Spleen (tissue), 11 donors: ENCODE measurements around the gene ADGRL3. TPM values are rescaled to one million over a fixed set of nuclear protein-coding genes. Genes with fewer than 3 reads are reported as not detected.

Experiments used
- DNase-seq: peaks from one replicate; pipeline ENCODE4 v3.0.0-alpha.2; 2020
- H3K27ac ChIP-seq, 8 donors: fragments of 200-600 bp; sonication (generic) in 7 of 8; 1 replicate in 4 of 8; 2 replicates in 4 of 8; pipeline versions ENCODE4 v1.5.0 to v1.8.0; 2016 to 2021; ENCODE audit warnings: inconsistent platforms in 4 of 8, mild to moderate bottlenecking in 4 of 8, moderate library complexity in 1 of 8
- H3K27me3 ChIP-seq, 7 donors: fragments of 200-600 bp; sonication (generic) in 6 of 7; replicated peaks in 1 of 7; 1 replicate in 4 of 7; 2 replicates in 3 of 7; pipeline versions ENCODE4 v1.5.0 to v1.8.0; 2016 to 2021; ENCODE audit warnings: inconsistent platforms in 3 of 7, mild to moderate bottlenecking in 1 of 7
- H3K36me3 ChIP-seq, 6 donors: fragments of 200-600 bp; sonication (generic) in 5 of 6; 1 replicate in 4 of 6; 2 replicates in 2 of 6; pipeline versions ENCODE4 v1.5.0 to v1.8.0; 2016 to 2021; ENCODE audit warnings: inconsistent platforms in 2 of 6
- H3K4me1 ChIP-seq, 6 donors: fragments of 200-600 bp; sonication (generic) in 5 of 6; 1 replicate in 3 of 6; 2 replicates in 3 of 6; pipeline versions ENCODE4 v1.5.0 to v1.8.0; 2016 to 2021; ENCODE audit warnings: inconsistent platforms in 3 of 6
- H3K4me3 ChIP-seq, 8 donors: fragments of 200-600 bp; sonication (generic) in 7 of 8; 1 replicate in 4 of 8; 2 replicates in 4 of 8; pipeline versions ENCODE4 v1.5.0 to v1.8.0; 2016 to 2021; ENCODE audit warnings: inconsistent platforms in 4 of 8, mild to moderate bottlenecking in 4 of 8, moderate library complexity in 2 of 8
- H3K9me3 ChIP-seq, 8 donors: fragments of 200-600 bp; sonication (generic) in 7 of 8; 1 replicate in 4 of 8; 2 replicates in 4 of 8; pipeline versions ENCODE4 v1.5.0 to v1.8.0; 2016 to 2021; ENCODE audit warnings: inconsistent platforms in 4 of 8
- CTCF ChIP-seq, 11 experiments: fragments of 200-600 bp in 7 of 11; fragments of 450-650 bp in 4 of 11; sonication (generic) in 4 of 11; IDR thresholded peaks in 8 of 11; conservative IDR thresholded peaks in 3 of 11; 1 replicate in 7 of 11; 2 replicates in 4 of 11; pipeline versions ENCODE4 v1.4.0 to v1.8.0; 2016 to 2021; ENCODE audit warnings: antibody characterized with exemption in 11 of 11, inconsistent platforms in 4 of 11, mild to moderate bottlenecking in 1 of 11
- POLR2A ChIP-seq, 3 donors: fragments of 450-650 bp; IDR thresholded peaks; one replicate each; pipeline ENCODE4 v1.5.1; 2017; ENCODE audit warnings: antibody characterized with exemption in 3 of 3, mild to moderate bottlenecking in 1 of 3
- POLR2AphosphoS5 ChIP-seq, 3 donors: sonication (generic); formaldehyde crosslinking; IDR thresholded peaks; one replicate each; pipeline ENCODE4 v1.5.1; 2017; ENCODE audit warnings: antibody characterized with exemption in 3 of 3
- WGBS, 5 donors: extraction: QIAGEN DNeasy Blood & Tissue Kit in 3 of 5; methylation state at CpG; one replicate each; pipeline versions ENCODE4 v1.1.5 to v1.1.7; 2013 to 2018; 5-methylcytosine and 5-hydroxymethylcytosine counted together
- intact Hi-C: fragments of 100-400 bp; cut with DNase I; formaldehyde crosslinking; loops from one replicate; pipeline ENCODE4 v1.15.0; 2023; ENCODE audit warnings: low total_unique reads
- polyA plus RNA-seq, 3 donors: library from polyadenylated mRNA; stranded (reverse); fragments of 200-250 nt; gene quantifications; one replicate each; pipeline ENCODE4 v1.2.1, GENCODE V29; 2013
- total RNA-seq, 7 donors: library from RNA; depleted of rRNA in 3 of 7; stranded (reverse); fragments of >200 nt in 3 of 7; fragmentation: NEBNext Ultra II Directional in 4 of 7; extraction: Animal tissue kit (Norgen Biotek cat#: 25700) in 4 of 7; gene quantifications; one replicate each; pipeline versions ENCODE4 v1.1.0 to v1.2.1, GENCODE V29; 2016 to 2021
- donor health status: healthy with polysubstance abuse.
- donor health status: DM: no; HTN: no; CAD: no; lungs with moderate emphysema.
- donor health status: DM: no; HTN: no; CAD: no.
- donor health status: Bipolar disorder and iron deficiency.
- donor health status: healthy.
- donor health status: DM: no; HTN: no; CAD: no.
- donor health status: DM: yes; HTN: yes; CAD: no.

The ADGRL3 gene
- total and polyA plus RNA-seq, 10 donors, result 0.09 to 0.92 (median 0.46) TPM; not detected in 1

GRCh38 chr4:61493470-61493869 lies 293.3 kb downstream of the ADGRL3 start:
- TF ChIP-seq POLR2AphosphoS5 (IDR thresholded peaks at IDR 0.05) (no peak), POLR2A (IDR thresholded peaks at IDR 0.05) (no peak), CTCF (IDR thresholded peaks at IDR 0.05 in 8 of 11, conservative IDR thresholded peaks at IDR 0.05 in 3 of 11) (no peak)
- 74 to 94% (median 89%) methylated on average over 6 of the region's 6 CpGs for WGBS, 5 donors
- Histone ChIP-seq H3K9me3 (peaks cover 0 to 5% (median 0%) of the 10 kb centered on the region in 8 donors), H3K4me3 (no peak overlapping the region), H3K27ac (no peak overlapping the region), H3K27me3 (no peaks in the 10 kb centered on the region), H3K4me1 (no peaks in the 10 kb centered on the region), H3K36me3 (no peaks in the 10 kb centered on the region)
- no peak for DNase-seq
- intact Hi-C loops, result no loop called here

- TF ChIP-seq POLR2AphosphoS5 (IDR thresholded peaks at IDR 0.05) (no peak), CTCF (IDR thresholded peaks at IDR 0.05 in 8 of 11, conservative IDR thresholded peaks at IDR 0.05 in 3 of 11) (no peak)
- Histone ChIP-seq H3K36me3 (no peaks in the 10 kb centered on the region), H3K27me3 (no peaks in the 10 kb centered on the region), H3K9me3 (peaks cover 0 to 5% (median 0%) of the 10 kb centered on the region in 8 donors), H3K27ac (no peak overlapping the region), H3K4me1 (no peaks in the 10 kb centered on the region), H3K4me3 (no peak overlapping the region)
- no peak for DNase-seq
- intact Hi-C loops, result no loop called here
Measured at GRCh38 chr4:61500883-61501282, 300.8 kb downstream of the ADGRL3 start.

- TF ChIP-seq POLR2AphosphoS5 (IDR thresholded peaks at IDR 0.05), result no peak
- no peak for TF ChIP-seq CTCF (IDR thresholded peaks at IDR 0.05 in 8 of 11, conservative IDR thresholded peaks at IDR 0.05 in 3 of 11)
- TF ChIP-seq POLR2A (IDR thresholded peaks at IDR 0.05), result no peak
- 50 to 55% (median 53%) methylated on average over 1 of the region's 1 CpG for WGBS, 5 donors
- H3K4me3 ChIP-seq, result no peak overlapping the region
- H3K27ac ChIP-seq, result no peak overlapping the region
- intact Hi-C loops, result no loop called here
- no peaks in the 10 kb centered on the region for H3K36me3 ChIP-seq
- DNase-seq, result no peak
- no peaks in the 10 kb centered on the region for H3K27me3 ChIP-seq
- H3K4me1 ChIP-seq, result no peaks in the 10 kb centered on the region
- H3K9me3 ChIP-seq, result peaks cover 0 to 5% (median 0%) of the 10 kb centered on the region in 8 donors
Measured at GRCh38 chr4:61501812-61502211, 301.7 kb downstream of the ADGRL3 start.

- no peaks in the 10 kb centered on the region for H3K27me3 ChIP-seq
- intact Hi-C loops, result no loop called here
Measured at GRCh38 chr4:61505773-61506685, 305.9 kb downstream of the ADGRL3 start.

More at GRCh38 chr4:61505773-61506685, 305.9 kb downstream of the ADGRL3 start:
- H3K9me3 ChIP-seq, result peaks cover 0 to 18% (median 4%) of the 10 kb centered on the region in 8 donors
- DNase-seq, result no peak
- H3K27ac ChIP-seq, result no peak overlapping the region
- no peaks in the 10 kb centered on the region for H3K4me1 ChIP-seq
- TF ChIP-seq CTCF (IDR thresholded peaks at IDR 0.05 in 8 of 11, conservative IDR thresholded peaks at IDR 0.05 in 3 of 11), result no peak
- no peak overlapping the region for H3K4me3 ChIP-seq
- 68 to 85% (median 73%) methylated on average over 2 of the region's 2 CpGs for WGBS, 5 donors
- H3K36me3 ChIP-seq, result no peaks in the 10 kb centered on the region
